Measurements from ENCODE around the gene CCDC12.

- TF ChIP-seq CTCF (IDR thresholded peaks at IDR 0.05) (no peak), POLR2A (IDR thresholded peaks at IDR 0.05) (no peak)
These were observed 92.1 kb downstream of the CCDC12 start for GRCh38 chr3:46884427-46884826.

All from sigmoid colon (tissue), 3 donors.